TTC549 (cell line): ENCODE measurements around the gene SLC22A3.
"Not testable (repeated sequence)": the region's sequence is repeated elsewhere in the genome, so short reads cannot be mapped to it uniquely, and the experiment has no call there.

Experiments used
- FAIRE-seq: peaks from 2 replicates; lab custom pipeline; 2012; peaks lifted over from hg19 to GRCh38; lab: Jason Lieb, UNC

SLC22A3 gene

GRCh38 chr6:160449787-160450186, 101.6 kb downstream of the SLC22A3 start:
- FAIRE-seq: not testable (repeated sequence)

- no peak for FAIRE-seq
Measured at GRCh38 chr6:160450849-160451248, 102.7 kb downstream of the SLC22A3 start.

GRCh38 chr6:160454303-160454702, 106.1 kb downstream of the SLC22A3 start:
- no peak for FAIRE-seq

GRCh38 chr6:160455081-160455480, 106.9 kb downstream of the SLC22A3 start:
- FAIRE-seq: no peak

GRCh38 chr6:160455541-160456213, 107.5 kb downstream of the SLC22A3 start:
- FAIRE-seq: no peak

GRCh38 chr6:160456214-160456546, 108.0 kb downstream of the SLC22A3 start:
- no peak for FAIRE-seq

- no peak for FAIRE-seq
Measured at GRCh38 chr6:160457823-160458222, 109.6 kb downstream of the SLC22A3 start.

- FAIRE-seq: no peak
Measured at GRCh38 chr6:160461641-160462040, 113.5 kb downstream of the SLC22A3 start.

- FAIRE-seq: no peak
Measured at GRCh38 chr6:160462116-160462515, 113.9 kb downstream of the SLC22A3 start.

- FAIRE-seq: no peak
Measured at GRCh38 chr6:160462551-160463109, 114.5 kb downstream of the SLC22A3 start.

- FAIRE-seq: no peak
Measured at GRCh38 chr6:160464744-160465143, 116.6 kb downstream of the SLC22A3 start.

GRCh38 chr6:160467261-160467871, 119.2 kb downstream of the SLC22A3 start:
- not testable (repeated sequence) for FAIRE-seq

GRCh38 chr6:160469153-160469552, 121.0 kb downstream of the SLC22A3 start:
- no peak for FAIRE-seq

- not testable (repeated sequence) for FAIRE-seq
Measured at GRCh38 chr6:160476056-160476455, 127.9 kb downstream of the SLC22A3 start.

- not testable (repeated sequence) for FAIRE-seq
Measured at GRCh38 chr6:160477072-160477471, 128.9 kb downstream of the SLC22A3 start.

GRCh38 chr6:160477901-160478300, 129.7 kb downstream of the SLC22A3 start:
- no peak for FAIRE-seq

GRCh38 chr6:160487116-160487515, 138.9 kb downstream of the SLC22A3 start:
- no peak for FAIRE-seq

GRCh38 chr6:160489091-160489490, 140.9 kb downstream of the SLC22A3 start:
- no peak for FAIRE-seq

GRCh38 chr6:160494576-160494975, 146.4 kb downstream of the SLC22A3 start:
- FAIRE-seq: no peak

- FAIRE-seq: no peak
Measured at GRCh38 chr6:160500639-160501038, 152.5 kb downstream of the SLC22A3 start.
